ENCODE data around the gene ETV3. TPM values are rescaled to one million over a fixed set of nuclear protein-coding genes. Genes with fewer than 3 reads are reported as not detected.

The ETV3 gene
- total and polyA plus RNA-seq, 2 experiments from 2014 or later, result 5.6 to 21.0 TPM

- DNase-seq (ENCODE audit: low read depth in 1 of 2, low spot score in 1 of 2), result no peak
- Histone ChIP-seq H3K9me3 (ENCODE audit: low read depth) (no peaks in the 10 kb centered on the region), H3K36me3 (no peaks in the 10 kb centered on the region), H3K4me3 (no peak overlapping the region), H3K27ac (no peak overlapping the region), H3K4me1 (ENCODE audit: low read depth) (no peaks in the 10 kb centered on the region), H3K27me3 (no peaks in the 10 kb centered on the region)
- TF ChIP-seq CTCF (IDR thresholded peaks at IDR 0.05; ENCODE audit: low read depth, low read length), result no peak
Measured at GRCh38 chr1:157142201-157142600, 4.0 kb upstream of the ETV3 start.

- Histone ChIP-seq H3K27ac (peak overlapping the region; percentile 5), H3K9me3 (ENCODE audit: low read depth) (no peaks in the 10 kb centered on the region), H3K36me3 (no peaks in the 10 kb centered on the region), H3K27me3 (no peaks in the 10 kb centered on the region), H3K4me1 (ENCODE audit: low read depth) (peaks cover 7% of the 10 kb centered on the region), H3K4me3 (no peak overlapping the region)
- DNase-seq (ENCODE audit: low read depth in 1 of 2, low spot score in 1 of 2), result no peak
- no peak for TF ChIP-seq CTCF (IDR thresholded peaks at IDR 0.05; ENCODE audit: low read depth, low read length)
Measured at GRCh38 chr1:157141212-157141855, 3.1 kb upstream of the ETV3 start.

- no peak for DNase-seq (ENCODE audit: low read depth in 1 of 2, low spot score in 1 of 2)
- no peak for TF ChIP-seq CTCF (IDR thresholded peaks at IDR 0.05; ENCODE audit: low read depth, low read length)
- Histone ChIP-seq H3K4me3 (no peak overlapping the region), H3K36me3 (peaks cover 10% of the 10 kb centered on the region), H3K9me3 (ENCODE audit: low read depth) (no peaks in the 10 kb centered on the region), H3K4me1 (ENCODE audit: low read depth) (peaks cover 14% of the 10 kb centered on the region), H3K27ac (no peak overlapping the region), H3K27me3 (no peaks in the 10 kb centered on the region)
Measured at GRCh38 chr1:157140063-157140588, 1.9 kb upstream of the ETV3 start.

- TF ChIP-seq CTCF (IDR thresholded peaks at IDR 0.05; ENCODE audit: low read depth, low read length), result no peak
- Histone ChIP-seq H3K4me1 (ENCODE audit: low read depth) (peaks cover 14% of the 10 kb centered on the region), H3K27ac (peak overlapping the region; percentile 96), H3K4me3 (peak overlapping the region; percentile 94), H3K36me3 (peaks cover 19% of the 10 kb centered on the region), H3K27me3 (no peaks in the 10 kb centered on the region), H3K9me3 (ENCODE audit: low read depth) (no peaks in the 10 kb centered on the region)
- no peak for DNase-seq (ENCODE audit: low read depth in 1 of 2, low spot score in 1 of 2)
Measured at GRCh38 chr1:157139052-157139715, 989 bp upstream of the ETV3 start.

- DNase-seq (ENCODE audit: low read depth in 1 of 2, low spot score in 1 of 2), result peak in 1 of 2 donors; percentile 24
- Histone ChIP-seq H3K27ac (peak overlapping the region; percentile 96), H3K36me3 (peaks cover 31% of the 10 kb centered on the region), H3K27me3 (no peaks in the 10 kb centered on the region), H3K4me1 (ENCODE audit: low read depth) (peaks cover 20% of the 10 kb centered on the region), H3K4me3 (peak overlapping the region; percentile 94), H3K9me3 (ENCODE audit: low read depth) (no peaks in the 10 kb centered on the region)
- TF ChIP-seq CTCF (IDR thresholded peaks at IDR 0.05; ENCODE audit: low read depth, low read length), result no peak
Measured at GRCh38 chr1:157137408-157138219, 581 bp downstream of the ETV3 start.

All from cardiac muscle cell (in vitro differentiated cells and primary cell).